Hematopoietic multipotent progenitor cell treated with erythropoietin and hydrocortisone succinate and interleukin-3 and kit ligand, for 6 days (in vitro differentiated cells): ENCODE results near the gene STRN4.
A peak's percentile ranks its signal among the peaks of the same experiment; 100 is the strongest.

Experiments used
- DNase-seq: peaks from one replicate; pipeline ENCODE4 v3.0.0-alpha.2; 2015

Gene STRN4, protein sequence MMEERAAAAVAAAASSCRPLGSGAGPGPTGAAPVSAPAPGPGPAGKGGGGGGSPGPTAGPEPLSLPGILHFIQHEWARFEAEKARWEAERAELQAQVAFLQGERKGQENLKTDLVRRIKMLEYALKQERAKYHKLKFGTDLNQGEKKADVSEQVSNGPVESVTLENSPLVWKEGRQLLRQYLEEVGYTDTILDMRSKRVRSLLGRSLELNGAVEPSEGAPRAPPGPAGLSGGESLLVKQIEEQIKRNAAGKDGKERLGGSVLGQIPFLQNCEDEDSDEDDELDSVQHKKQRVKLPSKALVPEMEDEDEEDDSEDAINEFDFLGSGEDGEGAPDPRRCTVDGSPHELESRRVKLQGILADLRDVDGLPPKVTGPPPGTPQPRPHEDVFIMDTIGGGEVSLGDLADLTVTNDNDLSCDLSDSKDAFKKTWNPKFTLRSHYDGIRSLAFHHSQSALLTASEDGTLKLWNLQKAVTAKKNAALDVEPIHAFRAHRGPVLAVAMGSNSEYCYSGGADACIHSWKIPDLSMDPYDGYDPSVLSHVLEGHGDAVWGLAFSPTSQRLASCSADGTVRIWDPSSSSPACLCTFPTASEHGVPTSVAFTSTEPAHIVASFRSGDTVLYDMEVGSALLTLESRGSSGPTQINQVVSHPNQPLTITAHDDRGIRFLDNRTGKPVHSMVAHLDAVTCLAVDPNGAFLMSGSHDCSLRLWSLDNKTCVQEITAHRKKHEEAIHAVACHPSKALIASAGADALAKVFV

DNA sequence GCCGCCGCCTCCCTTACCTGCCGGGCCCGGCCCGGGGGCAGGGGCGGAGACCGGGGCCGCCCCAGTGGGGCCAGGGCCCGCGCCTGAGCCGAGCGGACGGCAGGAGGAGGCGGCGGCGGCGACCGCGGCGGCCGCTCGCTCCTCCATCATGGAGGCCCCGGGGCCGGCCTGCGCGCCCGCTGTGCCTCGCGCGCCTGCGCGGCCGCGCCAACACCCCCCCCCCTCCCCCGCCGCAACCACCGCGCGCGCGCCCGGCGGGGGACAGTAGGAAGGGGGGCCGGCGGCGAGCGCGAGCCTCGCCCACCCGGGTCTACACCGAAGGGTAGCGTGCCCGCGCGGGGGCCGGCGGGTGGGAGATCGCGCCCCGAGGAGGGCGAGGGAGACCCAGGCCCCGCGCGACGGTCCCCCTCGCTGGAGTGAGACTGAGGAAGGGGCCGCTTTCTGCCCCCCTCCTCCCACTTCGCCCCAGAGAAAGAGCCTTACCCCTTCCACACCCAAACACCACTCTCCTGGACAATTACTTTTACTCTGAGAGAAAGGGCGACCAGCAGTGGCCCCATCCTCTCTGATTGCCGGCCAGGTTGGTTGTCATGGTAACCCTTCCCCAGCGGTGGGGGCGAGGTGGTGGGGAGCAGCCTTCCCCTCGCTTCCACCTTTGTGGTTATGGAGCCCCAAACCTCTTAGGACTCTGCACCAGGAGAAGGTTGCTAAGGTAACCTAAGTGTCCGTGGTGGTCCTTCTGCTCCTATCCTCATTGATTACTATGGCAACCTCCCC, at the start of gene STRN4:
STRN4 (minus strand) TSS at position 170 of the 777 bp plus-strand sequence; CDS start at position 150, 20 bp downstream.
- peak; percentile 75 for DNase-seq

DNA sequence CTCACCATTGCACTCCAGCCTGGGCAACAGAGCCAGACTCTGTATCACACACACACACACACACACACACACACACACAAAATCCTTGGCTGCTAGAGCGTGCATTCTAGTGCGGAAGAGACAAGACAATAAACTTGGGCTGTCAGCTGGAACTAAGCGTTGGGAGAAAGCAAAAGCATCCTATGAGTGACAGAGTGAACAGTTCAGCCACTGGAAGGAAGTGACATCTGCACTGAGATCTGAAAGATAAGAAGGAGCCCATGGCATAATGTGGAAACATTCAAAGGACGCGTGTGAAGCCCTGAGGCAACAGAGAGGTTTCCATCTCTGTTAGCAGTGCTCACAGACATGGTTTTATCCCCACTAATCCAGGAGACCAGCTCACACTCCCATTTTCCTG, 45.7 kb upstream of the STRN4 start:
- peak; percentile 75 for DNase-seq

DNA sequence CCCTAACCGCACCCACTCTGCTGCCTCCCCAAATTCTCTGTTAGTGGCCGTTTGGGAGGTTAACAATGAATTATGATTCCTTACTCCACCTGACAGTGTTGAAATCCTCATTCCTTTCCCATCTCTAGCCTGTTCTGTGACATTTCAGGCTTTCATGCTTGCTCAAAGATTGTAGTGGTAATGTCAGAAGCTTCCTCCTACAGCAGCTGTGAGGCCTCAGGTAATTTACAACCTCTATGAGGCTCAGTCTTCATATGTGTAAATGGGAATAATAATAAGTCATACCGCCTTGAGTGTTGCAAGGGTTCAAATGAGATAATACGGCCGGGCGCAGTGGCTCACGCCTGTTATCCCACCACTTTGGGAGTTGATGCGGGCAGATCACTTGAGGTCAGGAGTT, 43.1 kb upstream of the STRN4 start:
- DNase-seq, result no peak

DNA sequence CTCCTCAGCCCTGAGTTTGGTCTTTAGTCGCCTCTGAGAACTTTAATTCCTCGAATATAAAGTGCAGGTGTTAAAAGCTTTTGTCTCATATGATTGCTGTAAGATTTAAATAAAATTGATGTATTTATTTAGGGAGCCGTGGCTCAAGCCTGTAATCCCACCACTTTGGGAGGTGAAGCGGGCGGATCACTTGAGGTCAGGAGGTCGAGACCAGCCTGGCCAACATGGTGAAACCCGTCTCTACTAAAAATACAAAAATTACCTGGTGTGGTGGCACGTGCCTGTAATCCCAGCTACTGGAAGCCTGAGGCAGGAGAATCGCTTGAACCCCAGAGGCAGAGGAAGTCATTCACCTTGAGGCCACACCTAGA, 42.7 kb upstream of the STRN4 start:
- DNase-seq, result no peak

DNA sequence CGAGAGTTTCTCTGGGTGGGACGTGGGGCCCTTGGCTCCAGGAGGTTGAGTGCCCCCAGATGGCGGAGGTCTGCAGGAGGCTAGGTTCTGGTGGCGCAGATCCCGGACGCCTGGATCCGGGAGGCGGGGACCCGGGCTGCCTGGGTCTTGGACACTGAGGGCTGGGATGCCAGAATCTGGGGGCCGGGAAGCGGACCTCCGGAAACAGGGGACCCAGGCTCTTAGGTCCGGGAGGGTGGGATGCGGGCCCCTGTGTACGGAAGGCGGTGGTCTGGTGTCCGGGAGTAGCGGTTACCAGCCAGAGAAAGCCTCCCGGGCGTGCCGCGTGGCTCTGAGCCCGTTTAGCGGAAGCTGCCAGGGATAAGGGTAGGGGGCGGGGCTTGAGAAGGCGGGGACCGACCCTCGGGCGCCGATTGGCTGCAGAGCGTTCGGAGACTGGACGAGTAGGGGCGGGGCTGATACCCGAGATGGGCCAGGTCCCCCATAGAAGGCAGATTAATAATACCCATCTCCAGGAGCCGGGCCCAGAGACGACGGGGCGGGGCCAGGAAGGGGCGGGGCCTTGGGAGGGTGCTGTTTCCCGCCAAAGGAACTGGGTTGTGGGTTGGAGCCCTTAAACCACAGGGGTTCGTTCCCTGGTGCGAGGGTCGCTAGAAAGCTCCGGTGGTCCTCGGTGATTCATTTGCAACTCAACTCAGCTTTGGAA, 42.2 kb upstream of the STRN4 start, which contains the start of gene SLC1A5:
SLC1A5 (minus strand) TSS at position 333 of the 706 bp plus-strand sequence. CDS start 629 bp downstream, outside the sequence.
- peak; percentile 100 for DNase-seq

DNA sequence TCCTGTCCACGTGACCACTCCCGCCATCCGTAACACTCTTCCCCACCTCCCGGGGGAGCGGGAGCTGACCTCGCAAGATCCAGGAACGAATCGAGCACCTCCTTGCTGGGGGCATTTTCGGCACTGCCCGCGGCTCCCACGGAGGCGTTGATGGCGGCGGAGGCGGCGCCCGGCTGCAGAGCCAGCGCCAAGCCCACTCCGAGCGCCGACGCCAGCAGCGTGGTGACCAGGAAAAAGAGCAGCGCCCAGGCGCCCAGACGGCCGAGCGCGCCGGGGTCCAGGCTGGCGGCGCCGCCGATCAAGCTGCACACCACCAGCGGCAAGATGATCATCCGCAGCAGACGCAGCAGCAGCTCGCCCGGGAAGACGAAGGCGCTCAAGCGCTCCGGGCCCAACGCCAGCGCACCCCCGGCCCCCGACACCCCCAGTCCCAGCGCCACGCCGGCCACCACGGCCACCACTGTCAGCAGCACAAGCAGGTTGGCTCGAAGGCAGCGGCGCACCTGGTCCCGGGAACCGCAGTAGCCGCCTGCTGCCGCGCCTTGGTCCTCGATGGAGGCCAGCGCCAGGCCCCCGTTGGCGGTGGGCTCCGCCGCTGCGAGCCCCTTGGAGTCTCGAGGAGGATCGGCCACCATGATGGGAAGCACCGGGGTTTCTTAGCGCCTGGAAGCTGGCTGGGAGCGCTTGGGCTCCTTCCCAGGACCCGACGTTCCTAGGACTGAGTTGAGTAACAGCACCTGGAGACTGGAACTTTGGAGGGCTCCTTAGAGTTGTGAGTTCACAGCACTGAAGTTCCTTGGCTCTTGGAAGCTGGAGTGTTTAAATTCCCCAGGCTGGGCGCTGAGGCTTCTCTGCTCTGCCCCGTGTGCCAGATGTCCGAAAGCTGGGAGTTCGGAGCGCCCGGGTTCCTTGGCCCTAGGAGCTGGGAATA, 41.3 kb upstream of the STRN4 start:
- peak; percentile 60 for DNase-seq

DNA sequence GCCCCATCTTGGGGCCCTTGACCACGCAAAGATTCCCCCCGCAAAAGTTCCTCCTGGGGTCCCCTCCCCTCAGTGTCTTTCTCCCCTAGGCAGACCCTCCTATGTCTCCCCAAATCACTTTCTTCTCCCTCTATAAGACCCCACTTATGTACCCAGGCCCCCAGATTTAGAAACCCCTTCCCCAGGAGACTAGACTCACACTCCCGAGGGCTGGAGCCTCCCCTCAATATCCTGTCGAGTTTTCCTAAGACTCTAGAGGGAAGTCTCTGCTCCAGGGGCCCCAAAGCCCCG, 40.7 kb upstream of the STRN4 start:
- no peak for DNase-seq

DNA sequence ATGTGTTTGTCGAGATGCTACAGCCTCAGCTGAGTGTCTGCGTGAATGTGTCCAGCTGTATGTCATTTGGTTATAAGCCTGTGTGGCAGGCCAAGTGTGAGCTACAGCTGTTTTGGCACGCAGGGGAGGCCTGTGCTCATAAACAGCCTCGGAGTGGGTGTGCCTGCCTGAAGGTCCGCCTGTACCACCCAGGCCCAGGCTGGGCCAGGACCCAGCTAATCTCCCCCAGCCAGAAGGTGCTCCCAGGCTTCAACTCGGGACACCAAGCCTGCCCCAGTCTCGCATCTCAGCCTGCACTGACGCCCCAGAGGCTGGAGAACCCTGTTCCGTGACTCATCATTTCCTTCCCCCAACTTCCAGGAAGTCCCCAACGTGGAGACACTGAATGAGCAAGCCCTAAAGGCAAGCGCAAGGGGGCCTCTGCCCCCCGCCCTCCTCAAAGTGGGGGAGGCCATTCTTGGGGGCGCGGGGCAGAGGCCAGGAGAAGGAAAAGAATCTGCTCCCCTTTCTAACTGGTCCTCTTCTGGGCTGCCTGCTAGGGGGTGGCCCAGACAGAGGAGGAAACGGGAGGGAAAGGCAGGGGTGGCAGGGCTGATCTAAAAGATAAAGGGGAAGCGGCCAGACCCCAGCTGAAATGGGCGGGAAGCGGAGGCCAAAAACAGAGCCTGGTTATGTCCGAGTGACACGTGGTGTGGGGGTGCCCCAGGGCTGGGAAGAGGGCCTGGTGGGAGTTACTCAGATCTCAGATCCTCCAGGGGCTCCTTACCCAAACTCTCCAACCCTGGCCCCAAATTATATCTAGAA, 40.2 kb upstream of the STRN4 start:
- DNase-seq, result peak; percentile 98

DNA sequence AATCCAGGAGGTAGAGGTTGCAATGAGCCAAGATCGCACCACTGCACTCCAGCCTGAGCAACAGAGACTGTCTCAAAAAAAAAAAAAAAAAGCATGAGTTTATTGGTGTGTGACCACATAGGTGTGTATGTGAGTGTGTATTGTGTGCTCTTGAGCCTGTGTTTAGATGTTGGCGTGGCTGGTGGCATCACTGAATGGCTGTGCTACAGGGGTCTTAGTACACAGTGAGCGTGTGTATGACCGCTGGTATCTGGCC, 39.7 kb upstream of the STRN4 start:
- DNase-seq, result no peak

DNA sequence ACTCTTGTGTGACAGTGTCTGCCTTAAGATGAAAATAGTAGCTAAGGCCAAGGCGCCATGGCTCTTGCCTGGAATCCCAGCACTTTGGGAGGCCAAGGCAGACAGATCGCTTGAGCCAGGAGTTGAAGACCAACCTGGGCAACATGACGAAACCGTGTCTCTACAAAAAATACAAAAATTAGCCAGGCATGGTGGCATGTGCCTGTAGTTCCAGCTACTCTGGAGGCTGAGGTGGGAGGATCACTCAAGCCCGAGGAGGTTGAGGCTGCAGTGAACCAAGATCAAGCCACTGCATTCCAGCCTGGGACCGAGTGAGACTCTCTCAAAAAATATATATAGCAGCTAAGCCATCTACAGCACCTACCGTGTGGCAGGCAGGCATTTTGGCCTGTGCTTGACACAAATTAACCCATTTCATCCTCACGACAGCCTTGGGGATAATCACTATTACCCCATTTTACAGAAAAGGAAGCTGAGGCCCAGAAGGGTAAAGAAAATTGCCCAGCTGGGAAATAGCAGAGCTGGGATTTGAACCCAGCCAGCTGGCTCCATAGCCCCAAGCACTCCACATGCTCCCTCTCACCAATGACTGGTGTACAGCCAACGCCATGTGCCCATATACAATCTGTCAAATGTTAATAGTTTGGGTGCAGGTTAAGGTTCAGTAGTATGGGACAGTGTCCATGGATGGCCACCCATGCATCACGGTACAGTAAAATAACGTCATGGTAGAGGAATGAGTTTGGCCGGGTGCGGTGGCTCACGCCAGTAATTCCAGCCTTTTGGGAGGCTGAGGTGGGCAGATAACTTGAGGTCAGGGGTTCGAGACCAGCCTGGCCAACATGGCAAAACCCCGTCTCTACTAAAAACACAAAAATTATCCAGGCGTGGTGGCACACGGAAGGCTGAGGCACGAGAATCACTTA, 39.1 kb upstream of the STRN4 start:
- peak; percentile 15 for DNase-seq

DNA sequence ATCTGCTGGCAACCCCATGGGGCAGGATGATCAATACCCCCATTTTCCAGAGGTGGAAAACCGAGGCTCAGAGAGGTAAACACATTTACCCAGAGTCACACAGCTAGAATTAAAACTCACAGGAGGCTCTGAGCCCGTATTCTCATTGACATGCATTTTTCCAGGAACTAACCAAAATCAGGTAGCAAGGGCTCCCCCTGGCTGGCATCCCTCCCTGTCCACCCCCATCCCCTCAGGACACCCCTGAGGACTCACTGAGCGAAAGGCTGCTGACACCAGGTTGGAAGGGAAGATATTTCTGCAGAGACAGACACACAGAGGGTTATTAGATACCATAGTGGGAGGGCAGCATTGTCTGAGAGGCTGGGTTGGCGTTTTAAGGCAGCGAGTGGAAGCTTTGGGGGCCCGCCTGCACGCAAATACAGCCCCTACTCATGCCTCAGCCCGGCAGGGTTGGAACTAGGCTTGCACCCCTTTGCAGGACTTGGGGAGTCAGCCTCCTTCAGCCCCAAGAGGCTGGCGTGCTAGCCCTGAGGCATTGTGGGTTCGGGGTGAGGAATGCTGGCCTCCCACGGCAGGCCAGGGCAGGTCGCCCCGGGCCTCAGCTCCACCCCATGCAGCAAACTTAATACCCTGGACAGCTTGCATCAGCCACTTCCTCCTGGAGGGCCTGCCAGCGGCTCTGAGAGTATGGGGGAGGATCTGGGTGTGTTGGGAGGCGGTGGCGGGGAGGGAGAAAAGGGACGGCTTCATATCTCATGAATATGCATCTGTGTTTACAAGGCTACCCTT, 38.2 kb upstream of the STRN4 start:
- peak; percentile 95 for DNase-seq

DNA sequence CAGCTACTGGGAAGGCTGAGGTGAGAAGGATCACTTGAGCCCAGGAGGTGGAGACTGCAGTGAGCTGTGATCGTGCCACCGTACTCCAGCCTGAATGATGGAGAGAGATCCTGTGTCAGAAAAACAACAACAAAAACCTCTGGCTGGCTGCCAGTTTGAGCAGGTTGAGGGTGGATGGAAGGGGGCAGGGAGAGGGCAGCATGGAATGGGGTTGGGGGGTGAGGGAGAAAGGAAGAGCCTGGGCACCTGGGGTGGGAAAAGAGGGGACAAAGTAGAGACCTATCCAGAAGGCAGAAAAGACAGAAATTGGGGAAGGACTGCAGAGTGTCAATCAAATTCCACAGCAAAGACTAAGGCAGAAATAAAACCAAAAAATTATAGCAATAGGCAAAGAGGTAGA, 37.4 kb upstream of the STRN4 start:
- DNase-seq, result peak; percentile 24

DNA sequence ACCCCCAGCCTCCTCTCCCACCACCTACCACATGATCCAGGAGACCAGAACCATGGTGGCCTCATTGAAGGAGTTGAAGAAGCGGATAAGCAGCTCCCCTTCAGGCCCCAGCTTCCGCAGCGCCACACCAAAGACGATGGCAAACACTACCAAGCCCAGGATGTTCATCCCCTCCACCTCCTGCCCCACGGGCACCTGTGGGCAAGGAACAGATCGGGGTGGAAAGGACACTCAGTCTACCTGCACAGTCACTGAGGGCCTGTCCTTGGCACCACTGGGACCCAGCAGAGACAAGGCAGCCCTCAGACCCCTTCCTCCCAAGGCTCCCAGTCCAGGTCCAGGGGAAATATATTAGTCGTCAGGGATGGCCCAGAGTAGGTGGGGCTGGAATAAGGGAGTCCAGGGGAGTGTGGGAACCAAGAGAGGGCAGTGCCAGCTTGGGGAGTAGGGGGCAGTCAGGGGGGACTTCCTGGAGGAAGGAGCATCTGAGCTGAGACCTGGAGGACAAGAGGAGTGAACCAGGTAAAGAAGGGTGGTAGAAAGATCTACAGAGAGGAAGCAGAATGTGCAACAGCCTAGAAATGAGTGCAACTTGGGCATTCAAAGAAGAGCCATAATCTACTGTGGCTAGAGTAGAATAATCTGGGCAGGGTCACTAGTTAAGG, 36.2 kb upstream of the STRN4 start:
- no peak for DNase-seq

DNA sequence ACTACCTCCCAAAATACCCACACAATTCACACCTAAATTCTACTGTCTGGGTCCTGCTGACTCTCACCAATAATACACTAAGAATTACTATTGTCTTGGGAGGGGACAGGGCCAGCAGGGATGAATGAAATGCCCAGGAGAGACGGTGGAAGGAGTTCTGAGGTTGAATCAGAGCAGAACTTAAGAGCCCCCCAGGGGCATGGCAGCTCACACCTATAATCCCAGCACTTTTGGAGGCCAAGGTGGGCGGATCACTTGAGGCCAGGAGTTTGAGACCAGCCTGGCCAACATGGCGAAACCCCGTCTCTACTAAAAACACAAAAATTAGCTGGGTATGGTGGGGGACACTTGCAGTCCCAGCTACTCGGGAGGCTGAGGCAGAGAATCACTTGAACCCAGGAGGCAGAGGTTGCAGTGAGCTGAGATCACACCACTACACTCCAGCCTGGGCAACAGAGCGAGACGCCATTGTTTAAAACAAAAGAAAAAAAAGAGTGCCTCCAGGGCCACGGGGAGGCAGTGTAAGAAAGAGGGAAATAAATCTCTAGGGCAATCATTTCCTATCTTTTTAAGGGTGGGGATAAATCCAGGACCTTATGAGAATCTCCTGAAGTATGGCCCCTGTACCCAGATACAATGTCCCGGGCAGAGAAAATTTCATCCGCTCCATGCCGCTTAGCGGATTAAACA, 31.9 kb upstream of the STRN4 start:
- peak; percentile 51 for DNase-seq

DNA sequence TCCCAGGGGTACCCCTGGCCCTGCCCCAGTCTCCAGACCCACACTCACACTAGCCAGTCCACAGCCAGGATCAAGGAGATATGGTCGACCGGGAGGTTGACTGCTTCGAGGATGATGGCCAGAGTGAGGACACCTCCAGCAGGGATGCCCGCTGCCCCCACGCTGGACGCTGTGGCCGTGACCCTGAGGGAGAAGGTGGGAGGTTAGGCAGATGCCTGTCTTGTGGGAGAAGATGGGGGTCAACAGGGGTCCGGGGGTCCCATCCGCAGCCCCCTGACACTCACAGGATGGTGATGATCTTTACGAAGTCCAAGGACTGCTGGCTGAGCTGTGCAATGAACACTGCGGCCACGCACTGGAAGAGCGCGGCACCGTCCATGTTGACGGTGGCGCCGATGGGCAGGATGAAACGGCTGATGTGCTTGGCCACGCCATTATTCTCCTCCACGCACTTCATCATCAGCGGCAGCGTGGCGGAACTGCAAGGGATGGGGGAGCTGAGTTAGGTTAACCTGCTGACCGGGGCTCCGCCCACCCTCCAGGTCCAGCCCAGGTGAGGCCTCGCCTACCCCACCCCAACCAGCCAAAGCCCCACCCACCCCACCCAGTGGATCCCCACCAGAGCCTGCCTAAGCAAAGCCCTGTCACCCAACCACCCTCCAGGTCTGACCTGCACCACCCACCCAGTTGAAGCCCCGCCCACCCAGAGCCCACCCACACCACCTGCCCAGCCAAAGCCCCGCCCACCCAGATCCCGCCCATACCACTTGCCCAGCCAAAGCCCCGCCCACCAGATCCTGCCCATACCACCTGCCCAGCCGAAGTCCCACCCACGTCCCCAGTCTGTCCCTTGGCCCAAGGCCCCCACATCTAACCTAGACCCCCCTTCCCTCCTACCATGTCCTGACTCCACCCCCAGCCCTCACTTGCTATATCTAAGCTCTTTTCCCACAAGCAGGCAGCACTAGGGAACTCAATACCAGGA, 31.0 kb upstream of the STRN4 start:
- DNase-seq, result peak; percentile 54

DNA sequence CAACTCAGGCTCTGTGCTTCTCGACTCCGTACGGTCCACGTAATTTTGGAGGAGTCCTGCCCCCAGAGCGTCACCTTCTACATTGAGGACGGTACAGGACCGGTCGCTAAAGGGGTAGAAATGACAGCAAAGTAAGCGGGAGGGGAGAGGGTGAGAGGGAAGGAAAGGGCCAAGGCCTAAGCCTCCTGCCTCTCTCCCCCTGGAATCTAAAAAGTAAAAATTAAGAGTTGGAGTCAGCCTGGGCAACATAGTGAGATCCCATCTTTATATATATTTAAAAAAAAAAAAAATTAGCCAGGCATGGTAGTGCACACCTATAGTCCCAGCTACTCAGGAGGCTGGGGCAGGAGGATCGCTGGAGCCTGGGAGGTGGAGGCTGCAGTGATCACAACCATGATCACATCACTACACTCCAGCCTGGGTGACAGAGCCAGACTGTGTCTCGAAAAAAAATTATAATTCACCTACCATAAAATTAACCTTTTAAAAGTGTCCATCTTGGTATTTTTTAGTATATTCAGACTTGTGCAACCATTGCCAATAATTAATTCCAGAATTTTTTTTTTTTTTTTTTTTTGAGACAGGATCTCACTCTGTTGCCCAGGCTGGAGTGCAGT, 29.5 kb upstream of the STRN4 start:
- DNase-seq, result no peak
